HG03060 (cell line): ENCODE results near the gene MZT1.
"Not testable (repeated sequence)": the region's sequence is repeated elsewhere in the genome, so short reads cannot be mapped to it uniquely, and the experiment has no call there.

Source experiments
- ATAC-seq: cut with Tn5 transposase; IDR thresholded peaks from one replicate; pipeline ENCODE4 v1.9.1; 2021; ENCODE audit warnings: low read depth, moderate number of reproducible peaks; ENCODE audit not compliant: unreplicated experiment

Gene MZT1

GRCh38 chr13:72727417-72728289 is at the start of gene MZT1, which contains the start of gene BORA:
MZT1 (minus strand) TSS chr13:72727629; CDS start chr13:72727602, 27 bp downstream.
BORA (plus strand) TSS chr13:72727923; CDS start chr13:72728941, 1,018 bp downstream.
- peak; percentile 95 for ATAC-seq

- no peak for ATAC-seq
These were observed 46.6 kb upstream of the MZT1 start for GRCh38 chr13:72774019-72774418.

GRCh38 chr13:72763411-72763810 is 36.0 kb upstream of the MZT1 start:
- no peak for ATAC-seq

- no peak for ATAC-seq
These were observed 32.8 kb upstream of the MZT1 start for GRCh38 chr13:72760189-72760588.

GRCh38 chr13:72757792-72758535 is 30.5 kb upstream of the MZT1 start:
- no peak for ATAC-seq

GRCh38 chr13:72754111-72754510 is 26.7 kb upstream of the MZT1 start:
- ATAC-seq, result no peak

GRCh38 chr13:72751220-72751619 is 23.8 kb upstream of the MZT1 start:
- ATAC-seq, result no peak

GRCh38 chr13:72745260-72745659 is 17.8 kb upstream of the MZT1 start:
- peak; percentile 42 for ATAC-seq

- no peak for ATAC-seq
These were observed 12.6 kb upstream of the MZT1 start for GRCh38 chr13:72740015-72740414.

GRCh38 chr13:72737033-72737432 is 9.6 kb upstream of the MZT1 start:
- ATAC-seq, result no peak

- no peak for ATAC-seq
These were observed 819 bp upstream of the MZT1 start for GRCh38 chr13:72728290-72728605.

- ATAC-seq, result peak; percentile 2
These were observed 558 bp downstream of the MZT1 start for GRCh38 chr13:72726726-72727416.

GRCh38 chr13:72726185-72726584 is 1.2 kb downstream of the MZT1 start:
- ATAC-seq, result not testable (repeated sequence)

GRCh38 chr13:72716776-72717175 is 10.7 kb downstream of the MZT1 start:
- no peak for ATAC-seq

- no peak for ATAC-seq
These were observed 26.9 kb downstream of the MZT1 start for GRCh38 chr13:72700509-72700908.

GRCh38 chr13:72698164-72698563 is 29.3 kb downstream of the MZT1 start:
- ATAC-seq, result no peak

- ATAC-seq, result no peak
These were observed 30.9 kb downstream of the MZT1 start for GRCh38 chr13:72696579-72696978.

- ATAC-seq, result no peak
These were observed 33.1 kb downstream of the MZT1 start for GRCh38 chr13:72694314-72694713.

GRCh38 chr13:72693832-72694231 is 33.6 kb downstream of the MZT1 start:
- no peak for ATAC-seq

- ATAC-seq, result no peak
These were observed 34.4 kb downstream of the MZT1 start for GRCh38 chr13:72692884-72693514.
